A673 (cell line): ENCODE measurements around the gene GNAQ. TPM values are rescaled to one million over a fixed set of nuclear protein-coding genes. Genes with fewer than 3 reads are reported as not detected.

Experiments
- BruUV-seq: library from RNA; stranded (reverse); fragments of 400-500 nt; replicated peaks from 2 replicates; lab custom pipeline; 2021; lab: Mats Ljungman, UMichigan
- CTCF ChIA-PET: fragments of 300-600 bp; sonication (Branson Sonifier 250); formaldehyde crosslinking; loops from one replicate; lab custom pipeline; 2022; ENCODE audit warnings: antibody characterized with exemption; lab: Charles Lee
- POLR2A ChIA-PET: fragments of 300-600 bp; sonication (Branson Sonifier 250); formaldehyde crosslinking; loops from one replicate; lab custom pipeline; 2022; ENCODE audit warnings: antibody characterized with exemption; ENCODE audit not compliant: low non-redundant PET; lab: Charles Lee
- DNase-seq: peaks from one replicate; pipeline ENCODE4 v3.0.0-alpha.2; 2015; ENCODE audit warnings: low spot score
- H3K27ac ChIP-seq: fragments of 200-600 bp; sonication (generic); 2 replicates; pipeline ENCODE4 v1.5.1; 2016; ENCODE audit warnings: mixed run types, low read depth, mild to moderate bottlenecking, mixed read lengths, antibody characterized with exemption, low read length; ENCODE audit not compliant: poor library complexity, severe bottlenecking
- H3K27me3 ChIP-seq: fragments of 200-600 bp; sonication (generic); replicated peaks from 2 replicates; pipeline ENCODE4 v1.6.1; 2017; ENCODE audit warnings: mixed run types, low read depth, mild to moderate bottlenecking, mixed read lengths, antibody characterized with exemption, low read length; ENCODE audit not compliant: insufficient read depth, poor library complexity
- H3K36me3 ChIP-seq: fragments of 200-600 bp; sonication (generic); 2 replicates; pipeline ENCODE4 v1.6.1; 2016; ENCODE audit warnings: mixed run types, mild to moderate bottlenecking, mixed read lengths, antibody characterized with exemption, low read length; ENCODE audit not compliant: insufficient read depth, poor library complexity, severe bottlenecking
- H3K4me1 ChIP-seq: fragments of 200-600 bp; sonication (generic); 2 replicates; pipeline ENCODE4 v1.6.1; 2017; ENCODE audit warnings: mixed run types, mild to moderate bottlenecking, mixed read lengths, antibody characterized with exemption, low read length; ENCODE audit not compliant: insufficient read depth, poor library complexity, severe bottlenecking
- H3K4me3 ChIP-seq: fragments of 200-600 bp; sonication (generic); 2 replicates; pipeline ENCODE4 v1.5.1; 2016; ENCODE audit warnings: low read depth, mixed run types, mild to moderate bottlenecking, mixed read lengths, low read length; ENCODE audit not compliant: poor library complexity, severe bottlenecking
- H3K9me3 ChIP-seq: fragments of 200-600 bp; sonication (generic); 2 replicates; pipeline ENCODE4 v1.6.1; 2016; ENCODE audit warnings: mixed run types, low read depth, mild to moderate bottlenecking, mixed read lengths, antibody characterized with exemption, low read length; ENCODE audit not compliant: poor library complexity, severe bottlenecking
- CTCF ChIP-seq: fragments of 300-800, 200-600 bp; sonication (generic); conservative IDR thresholded peaks from 2 replicates; pipeline ENCODE4 v1.5.1; 2017; ENCODE audit warnings: low read depth, mild to moderate bottlenecking, antibody characterized with exemption, low read length, moderate library complexity, mixed read lengths
- EZH2 ChIP-seq: fragments of 200-600 bp; sonication (generic); IDR thresholded peaks from 2 replicates; pipeline ENCODE4 v1.6.1; 2017; ENCODE audit warnings: borderline replicate concordance, low read depth, mild to moderate bottlenecking, mixed read lengths, antibody characterized with exemption, low read length; ENCODE audit not compliant: poor library complexity, severe bottlenecking
- intact Hi-C: fragments of 100-400 bp; cut with micrococcal nuclease; formaldehyde crosslinking; loops from one replicate; pipeline ENCODE4 v1.10.0; 2022; ENCODE audit not compliant: unreplicated experiment
- total RNA-seq: library from RNA; stranded (reverse); gene quantifications from 2 replicates; pipeline ENCODE4 v1.2.3, GENCODE V29; 2021

Gene GNAQ
- total RNA-seq, 1 experiment from 2014 or later: 69.9 TPM

- Histone ChIP-seq H3K4me1 (peaks cover 42% of the 10 kb centered on the region), H3K4me3 (no peak overlapping the region), H3K27me3 (no peaks in the 10 kb centered on the region), H3K36me3 (no peaks in the 10 kb centered on the region), H3K27ac (no peak overlapping the region), H3K9me3 (no peaks in the 10 kb centered on the region)
- no peak for TF ChIP-seq EZH2
- no peak for TF ChIP-seq CTCF
- no TSS peak for BruUV-seq
- DNase-seq: no peak
- ChIA-PET POLR2A (no interaction called here), CTCF (no interaction called here)
- intact Hi-C loops: no loop called here
Observed at GRCh38 chr9:77982581-77983319, 48.9 kb downstream of the GNAQ start.

- no peak for TF ChIP-seq CTCF
- TF ChIP-seq EZH2: no peak
- H3K27me3 ChIP-seq: no peaks in the 10 kb centered on the region
- no TSS peak for BruUV-seq
- peaks cover 50% of the 10 kb centered on the region for H3K4me1 ChIP-seq
- no peak overlapping the region for H3K27ac ChIP-seq
- CTCF ChIA-PET: no interaction called here
- no peak overlapping the region for H3K4me3 ChIP-seq
- no peak for DNase-seq
- POLR2A ChIA-PET: no interaction called here
- H3K36me3 ChIP-seq: no peaks in the 10 kb centered on the region
- intact Hi-C loops: no loop called here
- H3K9me3 ChIP-seq: no peaks in the 10 kb centered on the region
Observed at GRCh38 chr9:77981907-77982306, 49.7 kb downstream of the GNAQ start.

- H3K36me3 ChIP-seq: no peaks in the 10 kb centered on the region
- no peaks in the 10 kb centered on the region for H3K9me3 ChIP-seq
- H3K4me3 ChIP-seq: no peak overlapping the region
- TF ChIP-seq CTCF (no peak), EZH2 (no peak)
- no peaks in the 10 kb centered on the region for H3K27me3 ChIP-seq
- H3K4me1 ChIP-seq: peaks cover 54% of the 10 kb centered on the region
- no peak overlapping the region for H3K27ac ChIP-seq
- BruUV-seq: no TSS peak
- ChIA-PET CTCF (no interaction called here), POLR2A (no interaction called here)
- intact Hi-C loops: no loop called here
- no peak for DNase-seq
Observed at GRCh38 chr9:77981332-77981731, 50.3 kb downstream of the GNAQ start.
